ENCODE measurements around the gene TTC39C. TPM values are rescaled to one million over a fixed set of nuclear protein-coding genes. Genes with fewer than 3 reads are reported as not detected.

The TTC39C gene
- total and polyA plus RNA-seq, 2 of the 8 experiments (the other 6 are each of a cell fraction or from before 2014, with no cell fraction given) = 8.1 to 79.1 TPM

GRCh38 chr18:24112464-24112863 lies 97.9 kb downstream of the TTC39C start:
- H3K23ac ChIP-seq (ENCODE audit: insufficient read length) = no peak overlapping the region
- H4K91ac ChIP-seq (replicated peaks; ENCODE audit: insufficient read length, low read length) = no peak overlapping the region
- no peak overlapping the region for H2BK12ac ChIP-seq (ENCODE audit: low read depth, low read length)
- FAIRE-seq (no peak), DNase-seq (ENCODE audit: low read depth in 1 of 2, low spot score in 2 of 2) (no peak)
- no peak for TF ChIP-seq CEBPB (IDR thresholded peaks at IDR 0.05; ENCODE audit: low read depth, low read length)
- no peak for TF ChIP-seq SP2 (IDR thresholded peaks at IDR 0.05; ENCODE audit: low read length)
- no peak for TF ChIP-seq CBX8 (IDR thresholded peaks at IDR 0.05; ENCODE audit: borderline replicate concordance, low read depth, low read length)
- no peak for TF ChIP-seq MAX (IDR thresholded peaks at IDR 0.05)
- TF ChIP-seq RXRA (IDR thresholded peaks at IDR 0.05; ENCODE audit: insufficient read depth, low read depth, low read length) = no peak
- TF ChIP-seq SIX5 (IDR thresholded peaks at IDR 0.05; ENCODE audit: low read depth, low read length) = no peak
- no peak for TF ChIP-seq TEAD4 (IDR thresholded peaks at IDR 0.05; ENCODE audit: low read depth, low read length)
- TF ChIP-seq CTBP2 (IDR thresholded peaks at IDR 0.05; ENCODE audit: borderline replicate concordance, insufficient read depth, insufficient read length, low read length) = no peak
- TF ChIP-seq JUND (IDR thresholded peaks at IDR 0.05; ENCODE audit: low read length) = no peak
- TF ChIP-seq GABPA (IDR thresholded peaks at IDR 0.05; ENCODE audit: borderline replicate concordance, insufficient read depth, low read length) = no peak
- no peak for TF ChIP-seq USF2 (IDR thresholded peaks at IDR 0.05; ENCODE audit: low read length)
- no peak for TF ChIP-seq KDM4A (IDR thresholded peaks at IDR 0.05; ENCODE audit: low read depth, low read length, severe bottlenecking)
- peaks cover 0 to 2% of the 10 kb centered on the region in 2 experiments for H4K20me1 ChIP-seq (replicated peaks in 1 of 2; ENCODE audit: control insufficient read depth in 1 of 2, insufficient read depth in 2 of 2, low read length in 2 of 2)
- no peak overlapping the region for H2BK20ac ChIP-seq (ENCODE audit: low read length)
- H2BK120ac ChIP-seq (replicated peaks; ENCODE audit: low read depth, low read length) = no peak overlapping the region
- no peaks in the 10 kb centered on the region for H3K79me2 ChIP-seq (ENCODE audit: control insufficient read depth in 1 of 2, insufficient read depth in 2 of 2, low read length in 2 of 2)
- H3K23me2 ChIP-seq (ENCODE audit: low read depth, low read length) = no peaks in the 10 kb centered on the region
- no peak overlapping the region for H3K18ac ChIP-seq (ENCODE audit: extremely low read depth, low read length)
- H3K4me2 ChIP-seq (ENCODE audit: insufficient read depth in 1 of 2, low read depth in 2 of 2, low read length in 2 of 2) = no peak overlapping the region
- WGBS, 2 experiments (ENCODE audit: extremely low coverage in 1 of 2, insufficient coverage in 1 of 2, insufficient read length in 1 of 2, insufficient replicate concordance in 2 of 2, low coverage in 1 of 2, low lambda C conversion rate in 2 of 2, missing lambda C conversion rate in 1 of 2) = 89% methylated on average over 4 of the region's 4 CpGs; no CpG with 5 or more reads in 1 of the 2 experiments
- H3K4ac ChIP-seq (replicated peaks; ENCODE audit: insufficient read length, low read depth, low read length) = no peak overlapping the region
- no peak overlapping the region for H3K27ac ChIP-seq (ENCODE audit: low read depth, low read length)
- H2AK5ac ChIP-seq (ENCODE audit: low read depth, low read length) = no peak overlapping the region
- H3K27me3 ChIP-seq (replicated peaks in 1 of 4; ENCODE audit: control insufficient read depth in 3 of 4, extremely low read depth in 1 of 4, insufficient read depth in 3 of 4, low read length in 3 of 4) = no peaks in the 10 kb centered on the region
- peaks cover 0 to 4% (median 0%) of the 10 kb centered on the region in 4 experiments; a peak in 1 of 8 replicates for H3K36me3 ChIP-seq (ENCODE audit: control insufficient read depth in 2 of 4, insufficient read depth in 4 of 4, low read length in 3 of 4)
- no peaks in the 10 kb centered on the region for H3K9me3 ChIP-seq (ENCODE audit: insufficient read depth in 2 of 2, low read depth in 1 of 2, low read length in 1 of 2)
- CTCF ChIA-PET (ENCODE audit: partially characterized antibody) = interaction anchor here (0.9 to 1.6 kb wide), 6 partner anchors 12 to 208 kb away, joined by 3 to 4 read pairs (median 3); no protein-coding TSS in a partner anchor
- no peak overlapping the region for H4K8ac ChIP-seq (ENCODE audit: extremely low read depth, insufficient read depth, low read length)
- H4K5ac ChIP-seq (ENCODE audit: insufficient read length, low read depth, low read length) = no peak overlapping the region
- H2BK5ac ChIP-seq (ENCODE audit: low read depth, low read length) = no peak overlapping the region
- no peak overlapping the region for H3K56ac ChIP-seq (replicated peaks; ENCODE audit: insufficient read length, low read depth, low read length)
- no peak overlapping the region for H2AFZ ChIP-seq (ENCODE audit: low read length)
- no peak overlapping the region for H3K14ac ChIP-seq (ENCODE audit: insufficient read length)
- peaks cover 0 to 4% (median 2%) of the 10 kb centered on the region in 4 experiments; a peak in 2 of 7 replicates for H3K4me1 ChIP-seq (replicated peaks in 1 of 4; ENCODE audit: control insufficient read depth in 3 of 4, insufficient read depth in 4 of 4, low read length in 3 of 4)
- no peak overlapping the region for H3K4me3 ChIP-seq (ENCODE audit: extremely low read depth in 1 of 4, insufficient read depth in 2 of 4, low read depth in 3 of 4, low read length in 4 of 4)
- no peak overlapping the region for H3K9ac ChIP-seq (replicated peaks in 1 of 4; ENCODE audit: extremely low read depth in 1 of 4, low read depth in 3 of 4, low read length in 3 of 4)
- POLR2A ChIA-PET (ENCODE audit: partially characterized antibody) = interaction anchor here (1.0 to 4.1 kb wide), 2 partner anchors 27 to 36 kb away, joined by 3 to 19 read pairs; partner anchors contain the start of gene CABYR
- no peak overlapping the region for H2BK15ac ChIP-seq (ENCODE audit: low read length)
- no peaks in the 10 kb centered on the region for H3K79me1 ChIP-seq (ENCODE audit: low read depth, low read length)

All from H1 (cell line).